Measurements from ENCODE around the gene SLC34A1.
A peak's percentile ranks its signal among the peaks of the same experiment; 100 is the strongest.
"Not testable (repeated sequence)": the region's sequence is repeated elsewhere in the genome, so short reads cannot be mapped to it uniquely, and the experiment has no call there.

Gene SLC34A1

DNA sequence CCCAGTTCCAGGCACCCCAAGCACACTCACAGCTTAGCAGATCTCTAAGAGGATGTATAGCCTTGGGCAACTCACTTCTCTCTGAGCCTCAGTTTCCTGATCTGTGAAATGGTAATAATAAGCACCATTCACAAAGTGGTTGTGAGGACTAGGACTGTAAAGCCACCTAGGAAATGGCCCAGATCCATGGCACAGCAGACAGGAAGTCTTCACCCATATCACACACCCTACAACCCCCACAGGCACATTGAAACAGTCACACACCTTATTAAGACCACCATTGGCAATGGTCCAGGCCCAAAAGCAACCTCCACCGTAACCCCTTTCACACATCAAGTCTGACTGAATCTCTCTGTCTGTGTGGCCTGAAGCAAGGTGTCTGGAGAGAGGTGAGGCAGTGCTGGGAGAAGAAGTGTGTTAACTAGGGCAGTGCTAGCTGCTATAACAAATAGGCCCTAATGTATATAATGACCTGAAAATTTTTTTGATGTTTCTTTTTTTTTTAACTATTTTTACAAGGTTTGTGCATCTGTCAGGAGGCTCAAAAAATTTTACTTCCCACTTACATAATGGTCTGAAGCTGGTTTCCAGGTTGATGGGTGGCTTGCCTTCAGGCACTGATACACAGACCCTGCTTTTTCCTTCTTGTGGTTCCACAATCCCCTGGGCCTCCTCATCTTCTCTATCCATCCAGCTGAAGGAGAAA lies 28.9 kb upstream of the SLC34A1 start:
- no peak for DNase-seq

DNA sequence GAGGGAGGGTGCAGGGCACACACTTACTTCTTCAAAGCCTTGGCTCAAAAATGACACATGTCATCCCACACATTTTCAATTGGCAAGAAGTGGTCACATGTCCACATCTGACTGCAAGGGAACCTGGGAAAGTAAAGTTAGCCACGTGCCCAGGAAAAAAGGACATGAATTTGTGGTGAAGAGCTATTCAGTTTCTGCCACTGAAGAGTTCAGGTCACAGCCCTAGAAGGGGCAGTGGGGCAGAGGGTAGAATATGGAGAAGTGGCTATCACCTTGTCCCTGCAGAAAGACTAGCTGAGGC lies 28.4 kb upstream of the SLC34A1 start:
- no peak for DNase-seq

DNA sequence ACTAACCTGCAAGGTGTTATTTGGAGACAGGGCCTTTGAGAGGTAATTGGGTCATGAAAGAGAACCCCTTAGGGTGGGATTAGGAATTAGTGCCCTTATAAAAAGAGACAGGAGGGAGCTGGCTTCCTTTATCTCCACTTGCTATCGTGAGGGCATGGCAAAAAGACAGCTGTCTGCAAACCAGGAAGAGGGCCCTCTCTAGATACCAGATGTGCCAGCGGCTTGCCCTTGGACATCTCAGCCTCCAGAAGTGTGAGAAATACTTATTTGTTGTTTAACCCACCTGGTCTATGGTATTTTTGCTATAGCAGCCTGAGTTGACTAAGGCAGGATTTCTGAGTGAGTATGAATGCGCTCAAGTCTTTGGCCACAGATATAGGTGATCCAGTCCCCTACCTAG lies 27.5 kb upstream of the SLC34A1 start:
- no peak for DNase-seq

DNA sequence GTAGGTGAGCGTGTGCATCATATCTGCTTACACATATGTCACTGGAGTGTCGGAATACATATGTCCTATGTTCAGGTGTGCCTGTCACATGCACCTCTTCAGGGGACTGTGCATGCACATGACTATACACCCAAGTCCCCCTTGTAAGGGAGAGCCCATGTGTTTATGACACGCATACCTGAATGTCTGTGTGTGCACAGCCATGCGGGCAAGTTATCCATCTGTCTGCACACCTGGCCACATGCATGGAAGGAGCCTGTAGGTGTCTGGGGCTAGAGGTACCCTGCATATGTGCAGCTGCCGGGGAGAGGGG lies 27.1 kb upstream of the SLC34A1 start:
- no peak for DNase-seq

DNA sequence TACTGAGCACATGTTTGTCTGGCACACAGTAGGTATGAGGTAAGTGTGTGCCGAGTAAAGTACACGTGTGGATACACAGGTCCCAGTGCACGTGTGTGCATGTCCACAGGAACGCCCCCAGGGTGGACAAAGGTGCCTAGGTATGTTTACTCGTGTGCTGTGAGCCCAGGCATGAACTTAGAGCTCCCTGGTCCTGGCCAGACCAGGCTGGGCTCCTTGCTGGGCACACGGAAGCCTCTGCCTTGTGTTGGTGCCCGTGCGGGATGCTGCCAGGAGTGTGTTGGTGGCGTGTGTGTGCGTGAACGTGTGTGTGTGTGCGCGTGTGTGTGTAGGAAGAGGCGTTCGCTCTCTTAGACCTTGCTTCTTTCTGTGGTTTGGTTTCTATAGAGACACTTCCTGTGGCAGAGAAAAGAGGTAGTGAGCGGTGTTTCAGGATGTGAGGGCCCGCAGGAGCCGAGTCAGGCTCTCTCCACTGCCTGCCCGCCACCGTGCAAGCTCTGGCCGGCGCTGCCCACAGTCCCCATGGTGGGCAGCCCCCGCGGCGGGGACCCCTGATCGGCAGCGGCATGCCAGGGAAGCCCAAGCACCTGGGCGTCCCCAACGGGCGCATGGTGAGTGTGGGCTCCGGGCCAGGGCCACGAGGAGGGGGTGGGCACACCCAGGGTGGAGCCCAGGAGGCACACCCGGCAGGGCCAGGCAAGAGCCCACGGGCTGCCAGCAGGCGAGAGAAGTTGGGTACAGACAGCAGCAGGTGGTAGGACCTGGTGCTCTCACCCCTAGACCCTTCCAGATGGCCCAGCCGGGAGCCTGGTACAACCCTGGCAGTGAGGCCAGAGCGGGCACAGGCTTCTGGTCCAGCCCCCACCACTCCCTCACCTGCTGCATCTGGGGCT lies 26.5 kb upstream of the SLC34A1 start, which contains the start of gene RGS14:
RGS14 (plus strand) TSS at position 466 of the 893 bp plus-strand sequence; CDS start at position 567, 101 bp downstream.
- DNase-seq: peak; percentile 92 to 96

DNA sequence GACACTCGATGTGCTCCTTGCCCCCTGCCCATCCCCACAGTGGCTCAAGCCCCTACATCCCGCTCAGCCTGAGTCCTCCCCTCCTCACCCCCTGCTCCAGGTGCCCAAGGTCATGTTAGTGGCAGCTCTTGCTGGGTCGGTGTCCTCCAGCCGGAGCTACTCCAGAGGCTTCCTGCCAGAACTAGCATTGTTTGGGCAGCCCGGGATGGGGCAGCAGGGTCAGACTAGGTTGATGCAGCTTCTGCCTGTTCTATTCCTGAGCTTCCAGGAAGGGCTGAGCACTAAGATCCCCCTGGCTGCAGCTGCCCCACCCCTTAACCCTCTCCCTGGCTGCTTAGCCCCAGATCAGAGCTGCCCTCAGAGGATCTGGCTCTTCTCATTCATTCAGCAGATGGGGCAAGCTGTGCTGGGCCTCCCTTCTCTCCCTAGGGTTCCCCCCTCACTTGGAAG lies 25.8 kb upstream of the SLC34A1 start:
- DNase-seq: no peak

DNA sequence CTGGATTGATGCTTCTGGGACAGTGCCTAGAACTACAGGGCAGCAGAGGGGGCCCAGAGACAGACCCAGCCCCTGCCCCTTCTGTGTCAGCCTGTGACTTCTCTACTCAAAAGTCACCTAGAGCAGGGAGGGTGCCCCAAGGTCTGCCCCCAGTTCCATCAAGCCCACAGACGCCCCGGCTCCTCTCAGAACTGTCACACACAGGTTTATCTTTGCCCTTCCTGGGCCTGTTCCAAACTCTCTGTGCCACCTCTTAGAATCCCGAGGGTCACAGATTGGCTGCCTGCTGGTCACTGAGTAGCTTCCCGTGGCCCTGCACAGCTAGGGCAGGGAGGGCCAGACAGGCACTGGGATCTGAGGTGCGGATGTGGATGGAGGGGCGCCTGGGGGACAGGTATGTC lies 24.8 kb upstream of the SLC34A1 start:
- no peak for DNase-seq

DNA sequence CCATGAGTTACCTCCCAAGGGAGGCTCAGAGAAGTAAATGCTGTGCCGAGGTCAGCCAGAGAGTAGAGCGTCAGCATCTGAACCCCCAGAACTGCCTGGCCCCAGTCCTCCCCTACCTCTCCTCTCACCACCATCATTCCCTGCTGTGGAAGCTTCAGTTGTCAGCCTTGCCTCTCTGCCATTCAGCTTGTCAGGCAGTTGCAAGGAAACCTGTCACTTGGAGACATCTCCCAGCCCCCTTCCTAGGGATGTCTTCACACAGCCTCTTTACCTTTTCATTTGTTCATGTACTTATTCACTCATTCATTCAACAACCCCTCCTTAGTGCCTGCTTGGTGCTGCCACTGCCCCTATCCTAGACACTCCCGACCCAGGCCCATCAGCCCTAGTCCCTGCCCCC lies 24.4 kb upstream of the SLC34A1 start:
- no peak for DNase-seq

DNA sequence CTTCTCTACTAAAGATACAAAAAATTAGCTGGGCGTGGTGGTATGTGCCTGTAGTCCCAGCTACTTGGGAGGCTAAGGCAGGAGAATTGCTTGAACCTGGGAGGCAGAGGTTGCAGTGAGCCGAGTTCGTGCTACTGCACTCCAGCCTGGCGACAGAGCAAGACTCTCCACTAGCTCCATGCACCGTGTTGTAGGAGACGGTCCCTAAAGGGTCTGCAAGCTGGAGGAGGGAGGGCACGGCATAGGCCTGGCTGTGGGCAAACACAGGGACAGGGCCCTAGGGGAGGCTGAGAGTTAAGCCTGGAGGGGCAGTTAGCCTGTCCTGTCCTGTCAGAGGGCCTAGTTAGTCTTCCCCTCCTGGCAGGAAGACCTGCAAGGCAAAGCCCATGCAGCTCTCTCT lies 23.5 kb upstream of the SLC34A1 start:
- DNase-seq: not testable (repeated sequence)

DNA sequence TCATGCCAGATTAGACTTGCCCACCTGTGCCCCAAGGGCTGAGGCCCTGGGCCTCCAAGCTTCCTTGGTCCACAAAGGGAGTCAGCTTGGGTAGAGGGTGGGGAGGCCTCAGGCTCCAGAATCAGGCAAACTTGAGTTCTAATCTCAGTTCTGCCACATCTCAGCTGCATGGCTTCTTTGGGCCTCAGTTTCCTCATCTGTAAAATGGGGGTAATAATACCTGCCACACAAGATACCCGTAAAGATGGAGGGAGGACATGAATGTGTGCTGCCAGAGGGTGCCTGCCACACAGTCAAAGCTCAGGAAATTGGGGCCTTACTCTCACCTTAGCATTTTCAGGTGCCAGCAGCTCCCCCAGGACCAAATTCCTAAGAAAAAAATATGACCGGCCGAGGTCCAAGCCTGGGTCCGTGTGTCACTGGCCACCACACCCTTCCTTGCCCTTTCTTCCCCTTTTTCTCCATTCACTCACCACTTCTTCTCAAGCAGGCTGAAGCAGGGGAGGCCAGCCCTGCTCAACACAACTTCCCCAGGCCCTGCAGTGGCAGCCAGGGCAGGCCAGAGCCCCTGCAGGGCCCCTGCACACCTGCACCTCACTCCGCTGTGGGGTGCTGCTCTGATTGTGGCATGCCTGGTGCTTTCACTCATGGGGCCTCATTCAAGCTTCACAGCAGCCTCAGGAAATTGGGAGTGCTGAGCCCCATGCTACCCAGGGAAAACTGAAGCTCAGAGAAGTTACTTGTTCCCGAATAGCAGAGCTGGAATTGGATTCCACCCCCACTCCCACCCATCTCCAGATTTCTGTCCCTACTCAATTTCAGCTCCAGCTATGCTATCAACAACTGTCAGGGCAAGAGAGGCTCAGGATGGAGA lies 22.6 kb upstream of the SLC34A1 start:
- peak; percentile 41 to 54 for DNase-seq

DNA sequence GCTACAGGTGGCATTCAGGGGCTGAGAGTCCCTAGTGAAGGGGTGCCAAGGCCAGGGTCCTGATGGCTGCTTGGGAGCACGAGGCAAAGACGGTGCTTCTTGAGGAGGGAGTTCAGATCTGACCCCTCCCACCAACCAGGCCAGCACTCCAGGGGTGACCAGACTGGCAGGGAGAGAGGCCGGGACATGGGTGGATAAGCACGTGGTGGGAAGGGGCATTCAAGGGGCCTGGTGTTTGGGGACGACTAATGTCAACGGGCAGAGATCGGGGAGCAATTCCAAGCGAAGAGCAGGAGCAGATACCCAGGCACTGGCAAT lies 22.0 kb upstream of the SLC34A1 start:
- DNase-seq: no peak

DNA sequence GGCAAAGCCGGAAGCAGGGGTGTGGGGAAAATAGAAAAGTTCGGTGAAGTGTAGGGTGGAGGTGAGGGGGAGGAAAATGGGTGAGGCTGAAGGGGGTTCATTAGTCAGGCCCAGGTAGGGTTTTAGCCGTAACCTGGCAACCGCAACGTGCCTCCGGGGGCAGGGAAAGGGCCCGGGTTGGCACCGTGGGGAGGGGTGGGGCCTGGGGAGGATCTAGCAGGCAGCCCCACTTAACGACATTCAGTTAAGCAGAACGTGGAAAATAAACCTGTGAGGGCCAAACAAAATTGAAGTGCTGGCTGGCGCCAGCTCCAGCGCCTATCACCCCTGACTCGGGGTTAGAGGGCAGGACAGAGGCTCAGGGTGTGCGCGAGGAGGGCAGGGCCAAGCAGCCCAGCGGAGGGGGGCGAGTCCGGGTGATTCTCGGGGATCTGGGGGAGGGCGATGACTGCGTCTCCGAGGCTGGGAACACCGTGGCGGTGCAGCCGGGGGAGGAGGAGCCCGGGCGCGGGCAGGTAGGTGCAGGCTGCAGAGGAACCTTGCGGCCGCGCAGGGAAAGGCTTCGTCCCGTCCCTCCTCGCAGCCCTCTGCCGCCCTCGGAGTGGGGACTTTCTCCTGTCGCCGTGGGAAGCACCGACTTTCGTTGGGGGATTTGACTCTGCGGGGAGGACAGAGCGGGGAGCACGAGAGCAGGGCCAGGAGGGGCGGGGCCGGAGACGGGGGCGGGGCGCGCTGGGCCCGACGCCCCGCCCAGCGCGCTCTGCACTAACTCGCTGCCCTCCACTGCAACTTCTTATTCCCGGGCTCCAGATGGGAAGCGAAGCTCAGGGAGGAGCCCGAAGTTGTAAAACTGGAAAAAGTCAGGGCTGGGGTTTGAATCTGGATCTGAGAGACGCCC lies 21.4 kb upstream of the SLC34A1 start:
- no peak for DNase-seq

DNA sequence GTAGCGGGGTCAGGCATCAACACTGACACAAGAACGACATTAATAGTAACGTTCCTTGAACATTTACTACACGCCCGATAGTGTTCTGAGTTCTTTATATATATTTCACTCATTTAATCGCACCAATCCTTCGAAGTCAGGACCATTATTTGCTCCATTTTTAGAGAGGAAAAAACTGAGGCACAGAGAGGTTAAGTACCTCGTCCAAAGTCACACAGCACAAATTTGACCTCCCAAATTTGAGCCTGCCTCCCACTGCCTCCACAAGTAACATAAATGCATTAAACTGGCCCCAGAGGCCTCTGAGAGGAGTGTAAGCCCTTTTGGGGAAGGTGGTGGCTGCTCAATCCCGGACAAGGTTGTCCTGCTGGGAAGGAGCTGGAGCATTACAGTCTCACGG lies 20.7 kb upstream of the SLC34A1 start:
- DNase-seq: no peak

DNA sequence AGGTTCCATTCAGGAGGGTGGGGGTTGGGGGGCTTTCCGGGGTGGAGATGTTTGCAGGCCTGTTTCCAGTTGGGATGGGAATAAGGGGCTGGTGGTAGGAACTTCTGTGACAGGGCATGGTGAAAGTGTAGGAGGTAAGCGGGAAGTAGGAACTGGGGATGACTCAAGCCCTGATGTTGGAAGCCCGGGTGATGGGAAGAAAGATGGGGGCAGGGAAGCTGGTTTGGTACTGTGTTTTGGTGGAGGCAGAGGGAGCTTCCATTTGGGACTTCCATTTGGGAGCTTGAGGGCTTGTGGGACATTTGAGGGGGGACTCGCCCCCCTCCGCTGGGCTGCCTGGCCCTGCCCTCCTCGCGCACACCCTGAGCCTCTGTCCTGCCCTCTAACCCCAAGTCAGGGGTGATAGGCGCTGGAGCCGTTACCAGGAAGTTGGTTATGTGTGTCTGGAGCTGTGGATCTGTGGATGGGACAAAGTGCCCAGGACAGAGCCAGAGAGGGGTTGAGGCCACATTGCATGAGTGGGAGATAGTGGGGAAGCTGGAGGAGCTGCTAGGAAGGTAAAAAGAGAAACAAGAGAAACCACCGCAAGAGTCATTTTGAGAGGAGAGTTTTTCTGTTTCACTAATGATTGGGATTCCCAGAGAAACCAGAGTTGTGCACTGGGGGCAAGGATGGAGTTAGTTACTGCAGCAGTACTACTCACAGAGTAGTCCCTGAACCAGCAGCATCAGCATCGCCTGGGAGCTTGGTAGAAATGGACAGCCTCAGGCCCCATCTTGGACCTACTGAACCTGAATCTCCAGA lies 19.9 kb upstream of the SLC34A1 start:
- DNase-seq: no peak

DNA sequence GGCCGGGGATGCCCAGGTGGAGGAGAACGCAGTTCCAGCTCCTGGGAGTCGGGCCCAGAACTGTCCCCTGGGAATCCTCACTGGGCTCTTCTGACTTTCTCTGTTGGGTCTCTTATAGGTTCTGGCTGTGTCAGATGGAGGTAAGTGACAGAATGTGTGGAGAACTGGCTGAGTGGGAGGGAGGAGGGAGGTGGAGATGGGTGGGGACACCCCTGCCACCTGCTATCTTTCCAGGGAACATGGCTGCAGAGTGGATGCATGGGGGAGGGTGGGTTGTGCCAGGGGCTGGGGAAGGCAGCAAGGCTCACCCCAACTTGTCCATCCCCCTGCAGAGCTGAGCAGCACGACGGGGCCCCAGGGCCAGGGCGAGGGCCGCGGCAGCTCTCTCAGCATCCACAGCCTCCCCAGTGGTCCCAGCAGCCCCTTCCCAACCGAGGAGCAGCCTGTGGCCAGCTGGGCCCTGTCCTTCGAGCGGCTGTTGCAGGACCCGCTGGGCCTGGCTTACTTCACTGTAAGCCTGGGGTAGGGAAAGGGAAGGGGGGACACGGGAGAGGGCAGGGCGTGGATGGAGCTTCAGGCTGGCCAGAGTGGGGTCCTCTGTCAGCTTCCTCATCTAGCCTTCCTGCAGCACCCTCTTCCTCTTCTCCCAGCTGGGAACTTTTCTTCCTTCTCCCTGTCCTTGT lies 18.2 kb upstream of the SLC34A1 start:
- DNase-seq: no peak

DNA sequence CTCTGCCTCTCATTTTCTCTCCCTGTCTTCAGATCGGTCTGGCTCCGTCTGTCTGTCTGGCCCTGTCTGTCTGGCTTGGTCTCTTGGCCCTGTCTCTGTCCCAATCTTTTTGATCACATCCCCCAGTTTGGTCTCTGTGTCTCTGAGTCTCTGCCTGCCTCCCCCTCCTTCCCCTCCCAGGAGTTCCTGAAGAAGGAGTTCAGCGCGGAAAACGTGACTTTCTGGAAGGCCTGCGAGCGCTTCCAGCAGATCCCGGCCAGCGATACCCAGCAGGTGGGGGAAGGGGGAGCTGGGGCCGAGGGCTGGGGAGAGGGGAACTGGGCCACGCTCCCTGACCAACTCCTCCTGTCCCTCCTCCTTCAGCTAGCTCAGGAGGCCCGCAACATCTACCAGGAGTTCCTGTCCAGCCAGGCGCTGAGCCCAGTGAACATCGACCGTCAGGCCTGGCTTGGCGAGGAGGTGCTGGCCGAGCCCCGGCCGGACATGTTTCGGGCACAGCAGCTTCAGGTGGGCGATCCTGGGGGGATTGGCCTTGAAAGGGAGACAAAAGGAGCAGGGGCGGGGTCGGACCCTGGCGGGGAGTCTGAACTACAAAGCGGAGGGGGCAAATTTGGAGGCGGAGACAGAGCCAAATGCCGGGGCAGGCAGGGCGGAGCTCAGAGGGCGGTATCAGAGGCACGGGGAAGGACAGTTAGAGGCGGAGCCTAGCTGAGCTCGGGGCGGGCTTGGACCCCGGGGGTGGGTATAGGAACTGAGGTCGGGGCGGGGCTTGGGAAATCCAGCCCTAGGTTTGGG lies 17.5 kb upstream of the SLC34A1 start:
- no peak for DNase-seq

DNA sequence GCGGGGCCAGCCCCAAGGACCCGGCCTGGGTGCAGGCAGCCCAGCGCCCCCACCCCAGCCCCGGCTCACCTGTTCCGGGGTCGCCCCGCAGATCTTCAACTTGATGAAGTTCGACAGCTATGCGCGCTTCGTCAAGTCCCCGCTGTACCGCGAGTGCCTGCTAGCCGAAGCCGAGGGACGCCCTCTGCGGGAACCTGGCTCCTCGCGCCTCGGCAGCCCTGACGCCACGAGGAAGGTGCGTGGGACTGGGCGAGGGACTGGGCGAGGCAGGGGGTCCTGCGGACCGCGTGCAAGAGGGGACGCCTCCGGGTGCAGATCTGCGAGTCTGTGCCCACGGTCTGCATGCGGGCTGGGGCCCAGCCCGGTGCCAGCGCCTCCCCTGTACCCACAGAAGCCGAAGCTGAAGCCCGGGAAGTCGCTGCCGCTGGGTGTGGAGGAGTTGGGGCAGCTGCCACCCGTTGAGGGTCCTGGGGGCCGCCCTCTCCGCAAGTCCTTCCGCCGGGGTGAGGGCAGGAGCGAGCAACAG lies 16.8 kb upstream of the SLC34A1 start:
- DNase-seq: no peak

DNA sequence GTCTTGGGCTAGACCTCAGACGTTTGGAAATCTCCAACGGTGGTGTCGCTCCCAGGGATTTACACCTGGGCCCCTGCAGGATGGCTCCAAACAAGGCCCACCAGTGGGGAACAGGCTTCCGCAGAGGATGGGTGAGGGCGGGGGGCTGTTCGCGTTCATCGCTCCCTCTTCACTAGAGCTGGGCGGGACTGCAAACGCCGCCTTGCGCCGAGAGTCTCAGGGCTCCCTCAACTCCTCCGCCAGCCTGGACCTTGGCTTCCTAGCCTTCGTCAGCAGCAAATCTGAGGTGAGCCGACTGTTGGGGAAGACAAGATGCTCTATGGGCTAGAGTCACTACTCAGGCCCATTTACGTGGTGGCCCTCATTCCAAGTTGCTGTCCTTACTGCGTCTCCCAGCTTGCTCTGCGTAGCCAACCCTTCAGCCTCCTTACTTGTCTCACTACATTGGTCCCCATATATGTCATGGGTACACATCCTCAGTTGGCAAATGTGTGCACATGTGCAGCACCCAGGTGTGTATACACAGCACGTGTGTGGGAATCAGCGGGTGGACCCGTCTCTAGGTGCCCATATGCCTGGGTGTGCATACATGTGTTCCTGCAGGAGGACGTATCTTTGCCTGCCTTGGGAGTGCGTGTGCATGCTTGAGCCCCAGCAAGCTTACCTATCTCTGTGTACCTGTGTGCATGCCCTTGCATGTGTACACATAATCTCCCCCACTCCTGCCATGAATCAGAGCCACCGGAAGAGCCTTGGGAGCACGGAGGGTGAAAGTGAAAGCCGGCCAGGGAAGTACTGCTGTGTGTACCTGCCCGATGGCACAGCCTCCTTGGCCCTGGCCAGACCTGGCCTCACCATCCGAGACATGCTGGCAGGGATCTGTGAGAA lies 16.0 kb upstream of the SLC34A1 start:
- no peak for DNase-seq

Measured in AML-193 (cell line).